Fibroblast of pulmonary artery (primary cell): ENCODE results near the gene ARHGEF33.
A peak's percentile ranks its signal among the peaks of the same experiment; 100 is the strongest.

ENCODE experiments used
- DNase-seq: peaks from one replicate; pipeline ENCODE4 v3.0.0-alpha.2; 2010; ENCODE audit warnings: low read depth
- H3K4me3 ChIP-seq: replicated peaks from 2 replicates; pipeline ENCODE4 v1.5.1; 2011; ENCODE audit warnings: low read depth, mild to moderate bottlenecking, control low read depth, low read length, moderate library complexity
- TF ChIP-seq, protein P1 (sequence below): IDR thresholded peaks from 2 replicates; pipeline ENCODE4 v1.5.1; 2011; ENCODE audit warnings: mild to moderate bottlenecking, control low read depth, low read length, inconsistent platforms; ENCODE audit errors: missing control alignments

The ARHGEF33 gene

DNA sequence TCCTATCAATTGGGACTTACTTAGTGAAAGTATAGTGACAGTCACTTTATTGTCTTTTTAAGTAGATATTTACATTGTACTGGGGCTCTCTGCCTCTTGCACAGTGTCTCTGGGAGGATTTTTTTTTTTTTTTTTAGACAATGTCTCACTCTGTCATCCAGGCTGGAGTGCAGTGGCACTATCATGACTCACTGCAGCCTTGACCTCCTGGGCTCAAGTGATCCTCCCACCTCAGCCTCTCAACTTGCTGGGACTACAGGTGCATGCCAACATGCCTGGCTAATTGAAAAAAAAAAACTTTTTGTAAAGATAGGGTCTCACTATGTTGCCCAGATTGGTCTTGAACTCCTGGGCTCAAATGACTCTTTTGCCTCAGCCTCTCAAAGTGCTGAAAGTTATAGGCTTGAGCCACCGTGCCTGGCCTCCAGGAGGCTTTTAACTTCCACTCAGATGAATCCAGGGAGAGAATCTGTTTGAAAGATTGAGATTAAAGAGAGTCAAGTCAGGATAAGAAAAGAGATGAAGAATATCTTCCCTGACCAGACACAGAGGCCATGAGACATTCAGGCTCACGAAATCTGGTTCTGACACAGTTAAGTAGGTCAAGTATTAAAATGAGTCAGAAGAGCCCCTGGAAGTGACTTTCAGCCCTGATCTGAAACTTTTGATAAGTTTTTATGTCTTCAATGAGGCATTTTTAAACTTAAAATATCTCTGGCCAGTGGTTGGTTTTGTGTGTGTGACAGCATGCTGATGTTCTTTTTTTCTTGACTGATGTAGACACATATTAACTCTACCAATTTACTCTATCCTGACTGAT, 18.3 kb downstream of the ARHGEF33 start:
- DNase-seq: no peak
- TF ChIP-seq, protein P1, sequence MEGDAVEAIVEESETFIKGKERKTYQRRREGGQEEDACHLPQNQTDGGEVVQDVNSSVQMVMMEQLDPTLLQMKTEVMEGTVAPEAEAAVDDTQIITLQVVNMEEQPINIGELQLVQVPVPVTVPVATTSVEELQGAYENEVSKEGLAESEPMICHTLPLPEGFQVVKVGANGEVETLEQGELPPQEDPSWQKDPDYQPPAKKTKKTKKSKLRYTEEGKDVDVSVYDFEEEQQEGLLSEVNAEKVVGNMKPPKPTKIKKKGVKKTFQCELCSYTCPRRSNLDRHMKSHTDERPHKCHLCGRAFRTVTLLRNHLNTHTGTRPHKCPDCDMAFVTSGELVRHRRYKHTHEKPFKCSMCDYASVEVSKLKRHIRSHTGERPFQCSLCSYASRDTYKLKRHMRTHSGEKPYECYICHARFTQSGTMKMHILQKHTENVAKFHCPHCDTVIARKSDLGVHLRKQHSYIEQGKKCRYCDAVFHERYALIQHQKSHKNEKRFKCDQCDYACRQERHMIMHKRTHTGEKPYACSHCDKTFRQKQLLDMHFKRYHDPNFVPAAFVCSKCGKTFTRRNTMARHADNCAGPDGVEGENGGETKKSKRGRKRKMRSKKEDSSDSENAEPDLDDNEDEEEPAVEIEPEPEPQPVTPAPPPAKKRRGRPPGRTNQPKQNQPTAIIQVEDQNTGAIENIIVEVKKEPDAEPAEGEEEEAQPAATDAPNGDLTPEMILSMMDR: no peak
- H3K4me3 ChIP-seq: no peak overlapping the region

DNA sequence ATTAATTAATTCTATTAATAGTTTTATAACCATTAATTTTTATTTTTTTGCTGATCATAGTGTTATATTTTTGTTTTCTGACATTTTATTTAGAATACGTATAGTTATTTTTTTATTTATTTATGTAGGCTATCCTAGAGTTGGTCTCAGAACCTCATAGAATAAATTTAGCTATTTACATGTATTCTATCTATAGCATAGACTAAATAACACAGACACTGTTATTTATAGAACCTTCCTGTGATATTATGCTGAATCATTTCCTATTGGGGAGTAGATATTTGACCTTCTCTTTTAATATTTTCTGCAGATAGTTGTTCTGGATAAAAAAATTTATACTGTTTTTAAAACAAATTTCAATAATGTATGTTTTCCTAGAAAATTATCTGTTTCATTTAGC, 20.2 kb downstream of the ARHGEF33 start:
- TF ChIP-seq, protein P1: no peak

GRCh38 chr2:38911191-38911590, 21.5 kb downstream of the ARHGEF33 start:
- DNase-seq: no peak
- TF ChIP-seq, protein P1: no peak
- H3K4me3 ChIP-seq: no peak overlapping the region

More for the DNA sequence above, 20.2 kb downstream of the ARHGEF33 start:
- DNase-seq: no peak
- no peak overlapping the region for H3K4me3 ChIP-seq

DNA sequence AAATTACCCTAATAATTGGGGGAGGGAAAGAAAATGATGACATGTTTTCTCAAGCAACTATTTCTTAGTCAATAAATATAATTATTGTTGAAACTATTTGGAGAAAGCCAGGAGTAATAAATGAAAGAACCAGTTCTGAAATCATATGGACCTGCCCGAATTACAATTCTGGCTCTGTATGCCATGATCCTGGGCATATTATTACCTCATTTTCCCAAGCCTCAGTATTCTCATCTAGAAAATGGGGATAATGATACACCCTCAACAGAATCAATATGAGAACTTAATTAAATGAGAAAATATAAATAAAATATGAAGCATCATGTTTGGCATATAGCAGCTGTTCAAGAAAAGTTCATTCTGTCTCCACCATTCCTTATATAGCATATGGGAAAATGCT, 22.9 kb downstream of the ARHGEF33 start:
- DNase-seq: no peak
- TF ChIP-seq, protein P1: no peak

GRCh38 chr2:38922389-38922788, 32.7 kb downstream of the ARHGEF33 start:
- H3K4me3 ChIP-seq: no peak overlapping the region
- no peak for DNase-seq
- TF ChIP-seq, protein P1: no peak

More for the DNA sequence above, 22.9 kb downstream of the ARHGEF33 start:
- no peak overlapping the region for H3K4me3 ChIP-seq

DNA sequence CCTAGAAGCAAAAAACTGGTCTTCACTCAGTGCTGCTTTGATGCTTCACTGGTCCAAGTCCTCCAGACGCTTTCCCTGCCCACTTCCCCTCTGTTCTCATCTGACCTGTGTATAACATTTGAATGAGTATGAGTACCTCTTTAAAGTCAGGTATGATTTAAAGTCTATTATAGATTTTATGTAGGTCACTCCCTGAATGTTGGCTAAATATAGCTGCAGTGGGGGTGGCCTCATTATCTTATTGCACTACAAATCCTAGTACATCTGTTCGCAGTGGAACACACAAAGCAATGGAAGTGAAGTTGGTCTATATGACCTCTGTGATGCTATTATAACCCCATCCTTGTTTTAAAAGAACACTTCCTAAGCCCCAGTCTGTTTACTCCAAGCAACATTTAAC, 33.2 kb downstream of the ARHGEF33 start:
- H3K4me3 ChIP-seq: no peak overlapping the region
- TF ChIP-seq, protein P1: no peak
- DNase-seq: no peak

DNA sequence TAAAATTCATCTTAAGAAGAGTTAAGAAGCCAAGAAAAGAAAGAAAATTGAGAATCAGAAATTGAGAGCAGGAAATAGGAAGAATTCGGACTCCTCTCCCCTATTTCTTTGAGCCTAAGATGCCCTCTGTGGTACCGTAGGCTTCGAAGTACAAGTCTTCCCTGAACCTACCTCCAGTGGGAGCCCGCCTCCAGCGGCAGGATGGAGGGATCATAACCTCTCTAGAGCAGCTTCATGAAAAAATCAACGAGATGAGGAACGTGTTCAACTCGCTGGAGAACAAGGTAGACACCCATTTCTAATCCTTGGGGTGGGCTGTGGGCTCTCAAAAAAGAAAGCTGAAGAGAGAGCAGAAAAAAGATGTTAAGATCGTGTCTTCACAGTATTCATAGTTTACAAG, 36.3 kb downstream of the ARHGEF33 start:
- H3K4me3 ChIP-seq: no peak overlapping the region
- TF ChIP-seq, protein P1: peak; percentile 18
- no peak for DNase-seq
